ENCODE data around the gene CCR5. TPM values are rescaled to one million over a fixed set of nuclear protein-coding genes. Genes with fewer than 3 reads are reported as not detected.

Gene CCR5
- polyA plus RNA-seq, 3 donors = 1.2 to 3.6 (median 3.1) TPM

GRCh38 chr3:46353647-46354410, 16.9 kb upstream of the CCR5 start, which contains the start of gene CCR2:
CCR2 (plus strand) TSS chr3:46354111; CDS start chr3:46357528, 3,417 bp downstream.
- Mint-ChIP-seq H3K27me3 (ENCODE audit: low read depth in 3 of 3) (peaks cover 0 to 5% (median 3%) of the 10 kb centered on the region in 3 donors), H3K9me3 (no peaks in the 10 kb centered on the region), H3K36me3 (peaks cover 27 to 28% of the 10 kb centered on the region in 2 donors), H3K27ac (peak within 1 kb of the TSS; percentile 80 to 96 (median 91)), H3K4me1 (peaks cover 96% of the 10 kb centered on the region), H3K4me3 (peak within 1 kb of the TSS; percentile 85 to 99)
- Histone ChIP-seq H4K20me1 (ENCODE audit: insufficient read depth, low read length) (peaks cover 9% of the 10 kb centered on the region), H3K4me2 (replicated peaks; ENCODE audit: extremely low read depth, low read length, poor library complexity, severe bottlenecking) (peak within 1 kb of the TSS; percentile 96), H3K9me3 (replicated peaks in 1 of 2; ENCODE audit: control insufficient read depth in 1 of 2, insufficient read depth in 1 of 2, low read length in 2 of 2) (no peaks in the 10 kb centered on the region), H3K4me3 (replicated peaks in 1 of 3; ENCODE audit: low read depth in 2 of 3, low read length in 3 of 3) (peak within 1 kb of the TSS; percentile 54 to 92 (median 68)), H2AFZ (ENCODE audit: insufficient read depth, low read depth, low read length, poor library complexity, severe bottlenecking) (peak within 1 kb of the TSS; percentile 35), H3K79me2 (ENCODE audit: insufficient read depth, low read length) (peaks cover 66% of the 10 kb centered on the region), H3K9ac (ENCODE audit: insufficient read depth, low read length, poor library complexity, severe bottlenecking) (peak within 1 kb of the TSS; percentile 73), H3K27me3 (ENCODE audit: control insufficient read depth in 2 of 2, insufficient read depth in 2 of 2, low read length in 2 of 2) (no peaks in the 10 kb centered on the region), H3K4me1 (ENCODE audit: control insufficient read depth in 1 of 2, insufficient read depth in 2 of 2, low read length in 2 of 2) (peaks cover 71 to 99% of the 10 kb centered on the region in 2 donors), H3K27ac (ENCODE audit: low read depth in 1 of 2, low read length in 2 of 2) (peak within 1 kb of the TSS; percentile 83 to 88), H3K36me3 (replicated peaks in 1 of 2; ENCODE audit: control insufficient read depth in 1 of 2, insufficient read depth in 2 of 2, low read length in 2 of 2) (peaks cover 19 to 21% of the 10 kb centered on the region in 2 donors)
- DNase-seq = peak; percentile 44 to 84 (median 76)
- TF ChIP-seq CTCF (IDR thresholded peaks at IDR 0.05) = no peak
- WGBS (ENCODE audit: insufficient coverage) = 0% methylated on average over 2 of the region's 7 CpGs
- intact Hi-C loops (cut with micrococcal nuclease) = loop anchor here in 1 of 2 donors (5.0 kb wide), 1 partner anchor 52 kb away; no protein-coding TSS in a partner anchor

DNA sequence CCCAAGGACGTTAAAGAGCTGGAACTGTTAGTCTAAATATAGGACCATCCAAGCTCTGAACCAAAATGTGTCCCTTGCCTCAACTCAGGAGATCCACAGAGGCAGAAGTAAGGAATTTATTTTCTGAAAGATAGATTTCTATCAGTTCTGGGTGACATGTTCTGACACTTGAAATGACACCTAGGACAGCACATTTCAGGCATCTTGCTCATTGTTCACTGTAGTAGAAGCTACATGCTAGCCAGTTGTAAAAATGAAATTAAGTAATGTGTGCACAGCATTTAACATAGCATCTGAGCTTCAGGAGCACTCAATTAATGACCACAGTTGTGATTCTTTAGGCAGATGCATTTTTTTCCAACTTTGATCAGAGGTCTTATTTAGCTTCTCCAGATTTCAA, 16.3 kb upstream of the CCR5 start:
- Mint-ChIP-seq H3K9me3 (no peaks in the 10 kb centered on the region), H3K27ac (peak overlapping the region; percentile 80 to 96 (median 91)), H3K4me1 (peaks cover 96% of the 10 kb centered on the region), H3K27me3 (ENCODE audit: low read depth in 3 of 3) (peaks cover 0 to 3% (median 2%) of the 10 kb centered on the region in 3 donors), H3K36me3 (peaks cover 33 to 34% of the 10 kb centered on the region in 2 donors), H3K4me3 (peak overlapping the region; percentile 85 to 99)
- peaks cover 26 to 27% of the 10 kb centered on the region in 2 donors for H3K36me3 ChIP-seq (replicated peaks in 1 of 2; ENCODE audit: control insufficient read depth in 1 of 2, insufficient read depth in 2 of 2, low read length in 2 of 2)
- H3K9ac ChIP-seq (ENCODE audit: insufficient read depth, low read length, poor library complexity, severe bottlenecking) = peak overlapping the region; percentile 73
- no peak for TF ChIP-seq CTCF (IDR thresholded peaks at IDR 0.05)
- H3K27me3 ChIP-seq (ENCODE audit: control insufficient read depth in 2 of 2, insufficient read depth in 2 of 2, low read length in 2 of 2) = no peaks in the 10 kb centered on the region
- intact Hi-C loops (cut with micrococcal nuclease) = loop anchor here in 1 of 2 donors (5.0 kb wide), 1 partner anchor 52 kb away; no protein-coding TSS in a partner anchor
- peak overlapping the region; percentile 35 for H2AFZ ChIP-seq (ENCODE audit: insufficient read depth, low read depth, low read length, poor library complexity, severe bottlenecking)
- peaks cover 72% of the 10 kb centered on the region for H3K79me2 ChIP-seq (ENCODE audit: insufficient read depth, low read length)
- peak overlapping the region; percentile 83 to 88 for H3K27ac ChIP-seq (ENCODE audit: low read depth in 1 of 2, low read length in 2 of 2)
- no peaks in the 10 kb centered on the region for H3K9me3 ChIP-seq (replicated peaks in 1 of 2; ENCODE audit: control insufficient read depth in 1 of 2, insufficient read depth in 1 of 2, low read length in 2 of 2)
- H3K4me2 ChIP-seq (replicated peaks; ENCODE audit: extremely low read depth, low read length, poor library complexity, severe bottlenecking) = peak overlapping the region; percentile 96
- peaks cover 71 to 99% of the 10 kb centered on the region in 2 donors for H3K4me1 ChIP-seq (ENCODE audit: control insufficient read depth in 1 of 2, insufficient read depth in 2 of 2, low read length in 2 of 2)
- peaks cover 15% of the 10 kb centered on the region for H4K20me1 ChIP-seq (ENCODE audit: insufficient read depth, low read length)
- WGBS (ENCODE audit: insufficient coverage) = no CpG with 5 or more reads among the region's 1 CpG
- no peak for DNase-seq
- H3K4me3 ChIP-seq (replicated peaks in 1 of 3; ENCODE audit: low read depth in 2 of 3, low read length in 3 of 3) = peak overlapping the region; percentile 54 to 92 (median 68)

All from CD14-positive monocyte (primary cell).